Rectal smooth muscle tissue (tissue), 1 donor: ENCODE data around the gene FOXP1.
A peak's percentile ranks its signal among the peaks of the same experiment; 100 is the strongest.
"Not testable (repeated sequence)": the region's sequence is repeated elsewhere in the genome, so short reads cannot be mapped to it uniquely, and the experiment has no call there.

Source experiments
- H3K27ac ChIP-seq: one replicate; pipeline ENCODE4 v1.7.0; 2013; ENCODE audit warnings: low read depth, low read length, inconsistent platforms
- H3K27me3 ChIP-seq: one replicate; pipeline ENCODE4 v1.7.0; 2013; ENCODE audit warnings: low read length; ENCODE audit not compliant: control insufficient read depth, insufficient read depth
- H3K36me3 ChIP-seq: one replicate; pipeline ENCODE4 v1.7.0; 2013; ENCODE audit warnings: low read length; ENCODE audit not compliant: control insufficient read depth, insufficient read depth
- H3K4me1 ChIP-seq: one replicate; pipeline ENCODE4 v1.7.0; 2013; ENCODE audit warnings: low read length; ENCODE audit not compliant: control insufficient read depth, insufficient read depth
- H3K4me3 ChIP-seq: one replicate; pipeline ENCODE4 v1.7.0; 2013; ENCODE audit warnings: low read length
- H3K9ac ChIP-seq: one replicate; pipeline ENCODE4 v1.7.0; 2013; ENCODE audit warnings: low read length

Gene FOXP1

GRCh38 chr3:70985572-70985971 is 598.0 kb downstream of the FOXP1 start:
- Histone ChIP-seq H3K9ac (no peak overlapping the region), H3K4me1 (peaks cover 45% of the 10 kb centered on the region)

GRCh38 chr3:70984776-70985482 is 598.6 kb downstream of the FOXP1 start:
- Histone ChIP-seq H3K9ac (no peak overlapping the region), H3K4me1 (peaks cover 43% of the 10 kb centered on the region), H3K4me3 (no peak overlapping the region), H3K36me3 (peaks cover 4% of the 10 kb centered on the region), H3K27ac (peak overlapping the region; percentile 90), H3K27me3 (no peaks in the 10 kb centered on the region)

More at GRCh38 chr3:70985572-70985971, 598.0 kb downstream of the FOXP1 start:
- Histone ChIP-seq H3K36me3 (peaks cover 4% of the 10 kb centered on the region), H3K27ac (peak overlapping the region; percentile 50), H3K27me3 (no peaks in the 10 kb centered on the region), H3K4me3 (no peak overlapping the region)

- Histone ChIP-seq H3K9ac (no peak overlapping the region), H3K4me1 (peaks cover 34% of the 10 kb centered on the region), H3K27ac (peak overlapping the region; percentile 90), H3K27me3 (no peaks in the 10 kb centered on the region), H3K36me3 (peaks cover 9% of the 10 kb centered on the region), H3K4me3 (no peak overlapping the region)
These were observed 600.8 kb downstream of the FOXP1 start for GRCh38 chr3:70982700-70983140.

GRCh38 chr3:70982284-70982683 is 601.2 kb downstream of the FOXP1 start:
- H3K4me3 ChIP-seq: no peak overlapping the region
- no peaks in the 10 kb centered on the region for H3K27me3 ChIP-seq
- H3K4me1 ChIP-seq: peaks cover 34% of the 10 kb centered on the region
- H3K36me3 ChIP-seq: peaks cover 14% of the 10 kb centered on the region
- no peak overlapping the region for H3K9ac ChIP-seq
- H3K27ac ChIP-seq: peak overlapping the region; percentile 90

GRCh38 chr3:70981231-70981880 is 602.2 kb downstream of the FOXP1 start:
- peak overlapping the region; percentile 90 for H3K27ac ChIP-seq
- no peaks in the 10 kb centered on the region for H3K27me3 ChIP-seq
- H3K9ac ChIP-seq: no peak overlapping the region
- H3K4me3 ChIP-seq: no peak overlapping the region
- peaks cover 22% of the 10 kb centered on the region for H3K36me3 ChIP-seq
- H3K4me1 ChIP-seq: peaks cover 34% of the 10 kb centered on the region

GRCh38 chr3:70980646-70981170 is 602.8 kb downstream of the FOXP1 start:
- no peak overlapping the region for H3K4me3 ChIP-seq
- H3K9ac ChIP-seq: no peak overlapping the region
- peaks cover 30% of the 10 kb centered on the region for H3K4me1 ChIP-seq
- H3K36me3 ChIP-seq: peaks cover 21% of the 10 kb centered on the region
- peak overlapping the region; percentile 25 for H3K27ac ChIP-seq
- no peaks in the 10 kb centered on the region for H3K27me3 ChIP-seq

- Histone ChIP-seq H3K27ac (peak overlapping the region; percentile 25), H3K4me3 (no peak overlapping the region), H3K9ac (no peak overlapping the region), H3K36me3 (peaks cover 21% of the 10 kb centered on the region), H3K27me3 (no peaks in the 10 kb centered on the region), H3K4me1 (peaks cover 24% of the 10 kb centered on the region)
These were observed 603.4 kb downstream of the FOXP1 start for GRCh38 chr3:70979983-70980645.

- H3K4me3 ChIP-seq: no peak overlapping the region
- no peaks in the 10 kb centered on the region for H3K27me3 ChIP-seq
- no peak overlapping the region for H3K9ac ChIP-seq
- H3K27ac ChIP-seq: no peak overlapping the region
- peaks cover 11% of the 10 kb centered on the region for H3K4me1 ChIP-seq
- peaks cover 25% of the 10 kb centered on the region for H3K36me3 ChIP-seq
These were observed 605.8 kb downstream of the FOXP1 start for GRCh38 chr3:70977712-70978111.

- not testable (repeated sequence) for H3K9ac ChIP-seq, H3K27me3 ChIP-seq, H3K4me1 ChIP-seq, H3K4me3 ChIP-seq, H3K27ac ChIP-seq
- peaks cover 34% of the 10 kb centered on the region for H3K36me3 ChIP-seq
These were observed 607.5 kb downstream of the FOXP1 start for GRCh38 chr3:70975981-70976380.

GRCh38 chr3:70974747-70975146 is 608.8 kb downstream of the FOXP1 start:
- Histone ChIP-seq H3K27me3 (no peaks in the 10 kb centered on the region), H3K27ac (no peak overlapping the region), H3K4me3 (no peak overlapping the region), H3K9ac (no peak overlapping the region), H3K36me3 (peaks cover 38% of the 10 kb centered on the region), H3K4me1 (peaks cover 4% of the 10 kb centered on the region)

GRCh38 chr3:70973558-70973957 is 610.0 kb downstream of the FOXP1 start:
- H3K27ac ChIP-seq: no peak overlapping the region
- H3K4me1 ChIP-seq: peaks cover 4% of the 10 kb centered on the region
- H3K4me3 ChIP-seq: no peak overlapping the region
- no peak overlapping the region for H3K9ac ChIP-seq
- H3K27me3 ChIP-seq: no peaks in the 10 kb centered on the region
- H3K36me3 ChIP-seq: peaks cover 43% of the 10 kb centered on the region

- Histone ChIP-seq H3K4me3 (no peak overlapping the region), H3K9ac (no peak overlapping the region), H3K27me3 (no peaks in the 10 kb centered on the region), H3K4me1 (peaks cover 4% of the 10 kb centered on the region), H3K27ac (no peak overlapping the region), H3K36me3 (peaks cover 39% of the 10 kb centered on the region)
These were observed 610.7 kb downstream of the FOXP1 start for GRCh38 chr3:70972855-70973254.
